ENCODE results near the gene WFDC9.
"Not testable (repeated sequence)": the region's sequence is repeated elsewhere in the genome, so short reads cannot be mapped to it uniquely, and the experiment has no call there.

WFDC9 gene

DNA sequence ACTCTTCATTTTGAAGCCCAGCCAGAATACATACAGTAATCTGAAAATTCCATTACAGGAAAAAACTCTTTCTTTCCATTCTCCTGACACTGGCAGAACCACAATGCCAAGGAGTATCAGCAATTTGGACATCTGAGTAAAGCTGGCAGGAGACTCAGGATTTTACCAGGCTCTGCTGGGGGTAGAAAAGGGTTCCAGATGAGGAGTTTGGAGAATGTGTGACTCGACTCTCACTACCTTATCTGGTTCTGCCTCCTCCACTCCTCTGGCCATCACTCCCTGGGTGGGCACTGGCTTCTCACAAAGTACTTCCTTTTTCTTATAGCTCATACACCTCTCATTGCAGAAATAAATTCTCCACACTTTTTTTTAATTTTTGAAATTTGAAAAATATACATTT lies 41.4 kb downstream of the WFDC9 start:
- DNase-seq, result no peak

DNA sequence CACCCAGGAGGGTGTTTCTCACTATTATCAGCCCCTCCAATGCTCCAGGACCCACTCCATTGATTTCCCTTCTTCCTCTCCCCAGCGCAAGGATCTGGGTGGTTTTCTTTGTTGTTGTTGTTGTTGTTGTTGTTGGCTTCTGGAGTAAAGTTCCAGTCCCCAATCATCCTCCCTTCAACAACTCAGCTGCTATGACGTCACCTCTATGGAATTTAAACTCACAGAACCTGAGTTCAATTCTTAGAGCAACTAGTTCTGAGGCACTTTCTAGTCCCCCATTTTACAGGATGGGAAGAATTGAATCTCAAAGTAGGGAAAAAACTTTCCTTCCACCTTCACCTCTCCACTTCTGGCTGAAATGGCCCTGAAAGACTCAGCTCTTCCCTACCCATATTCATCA lies 42.3 kb downstream of the WFDC9 start:
- no peak for DNase-seq

DNA sequence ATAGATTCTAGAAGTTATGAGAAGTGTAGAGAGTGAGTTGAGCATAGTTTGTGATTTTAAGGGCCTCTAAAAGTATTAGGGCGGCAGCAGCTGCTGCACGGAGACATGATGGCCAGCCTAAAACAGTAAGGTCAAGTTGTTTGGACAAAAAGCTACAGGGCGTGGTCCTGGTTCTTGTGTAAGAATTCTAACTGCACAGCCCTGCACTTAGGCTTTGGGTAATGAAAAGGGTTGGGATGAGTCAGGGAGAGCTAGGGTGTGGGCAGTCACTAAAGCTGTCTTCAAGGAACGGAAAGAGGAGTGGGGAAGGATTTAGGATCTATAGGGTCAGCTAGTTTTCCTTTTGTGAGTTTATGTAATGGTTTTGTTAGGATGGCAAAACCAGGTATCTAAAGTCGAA lies 45.1 kb downstream of the WFDC9 start:
- DNase-seq, result not testable (repeated sequence)

DNA sequence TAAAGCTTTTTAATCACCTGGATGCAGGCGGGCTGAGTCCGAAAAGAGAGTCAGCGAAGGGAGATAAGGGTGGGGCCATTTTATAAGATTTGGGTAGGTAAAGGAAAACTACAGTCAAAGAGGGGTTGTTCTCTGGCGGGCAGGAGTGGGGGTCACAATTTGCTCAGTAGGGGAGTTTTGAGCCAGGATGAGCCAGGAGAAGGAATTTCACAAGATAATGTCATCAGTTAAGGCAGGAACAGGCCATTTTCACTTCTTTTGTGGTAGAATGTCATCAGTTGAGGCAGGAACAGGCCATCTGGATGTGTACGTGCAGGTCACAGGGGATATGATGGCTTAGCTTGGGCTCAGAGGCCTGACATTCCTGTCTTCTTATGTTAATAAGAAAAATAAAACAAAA lies 46.8 kb downstream of the WFDC9 start:
- DNase-seq, result not testable (repeated sequence)

DNA sequence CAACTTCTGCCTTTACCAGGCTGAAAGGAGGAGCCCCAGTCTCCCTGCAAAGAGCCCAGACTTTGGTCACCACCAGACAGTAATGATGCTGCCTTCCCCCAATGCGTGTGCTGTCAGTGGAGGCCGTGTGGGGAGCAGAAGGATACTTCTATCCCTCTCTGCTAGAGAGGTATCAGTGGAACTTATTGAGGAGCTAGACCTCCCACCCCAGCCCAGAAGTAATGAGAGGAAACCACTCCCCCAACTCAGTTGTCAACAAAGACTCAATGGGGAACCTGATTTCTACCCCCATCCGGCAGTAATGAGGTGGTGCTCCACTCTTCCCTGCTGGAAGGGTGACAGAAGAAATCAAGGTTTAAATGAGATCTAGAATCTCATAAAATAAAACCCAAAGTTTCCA lies 47.6 kb downstream of the WFDC9 start:
- DNase-seq, result no peak

DNA sequence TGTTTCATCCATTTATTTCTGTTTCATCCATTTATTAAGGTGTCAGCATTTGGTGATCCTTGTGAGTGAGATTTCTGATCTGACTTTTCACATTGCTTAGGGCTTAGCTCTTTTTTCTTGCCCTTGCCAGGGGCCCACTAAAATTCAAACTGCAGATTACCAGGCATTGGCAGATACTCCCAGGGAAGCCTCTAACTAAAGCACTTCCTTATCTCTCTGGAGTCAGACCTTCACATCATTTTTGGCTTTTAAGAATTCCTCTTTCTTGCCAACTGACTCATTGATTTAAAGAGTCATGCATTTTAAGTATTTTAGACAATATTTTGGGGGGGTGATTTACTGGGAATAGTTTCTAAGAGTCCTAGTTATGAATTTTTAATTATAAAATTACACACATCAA lies 49.4 kb downstream of the WFDC9 start:
- DNase-seq, result no peak

DNA sequence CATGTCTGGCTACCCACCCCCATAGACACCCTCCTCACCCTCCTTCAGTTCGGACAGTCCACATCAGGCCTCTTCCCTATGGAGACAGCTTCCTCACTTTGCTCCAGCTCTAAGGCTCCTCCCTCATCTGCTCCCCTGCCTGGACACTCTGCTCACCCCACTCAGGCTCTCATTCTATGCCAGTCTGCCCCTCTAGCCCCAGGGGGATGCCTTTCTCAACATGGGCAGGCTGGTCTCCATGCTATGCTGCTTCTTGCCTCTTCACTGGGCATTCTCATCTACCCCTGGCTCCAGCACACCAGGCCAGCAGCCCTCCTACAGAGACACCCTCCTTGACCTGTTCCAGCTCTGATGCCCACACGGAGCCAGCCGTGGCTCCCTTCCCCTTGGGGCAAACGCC lies 51.9 kb downstream of the WFDC9 start, which contains the start of gene WFDC8:
WFDC8 (minus strand) TSS at position 101 of the 400 bp plus-strand sequence; CDS start at position 64, 37 bp downstream.
- DNase-seq, result no peak

DNA sequence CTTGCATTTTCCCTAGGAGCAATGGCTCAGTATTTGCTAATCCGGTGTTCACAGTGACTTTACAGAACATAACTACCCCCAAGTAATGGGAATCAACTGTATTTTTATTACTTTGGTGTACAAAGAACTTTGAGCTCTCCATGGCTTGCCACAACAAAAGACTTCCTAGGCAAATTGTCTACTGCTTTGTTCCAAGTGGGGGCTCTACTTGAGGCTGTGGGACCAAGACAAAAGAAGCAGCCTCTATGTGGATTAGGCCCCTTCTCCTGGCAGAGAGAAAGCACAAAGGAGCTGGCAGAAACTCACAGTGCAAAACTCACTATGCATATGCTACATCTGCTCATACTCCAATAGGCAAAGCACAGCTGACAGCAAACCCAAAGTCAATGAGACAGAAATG lies 52.9 kb downstream of the WFDC9 start:
- DNase-seq, result no peak

DNA sequence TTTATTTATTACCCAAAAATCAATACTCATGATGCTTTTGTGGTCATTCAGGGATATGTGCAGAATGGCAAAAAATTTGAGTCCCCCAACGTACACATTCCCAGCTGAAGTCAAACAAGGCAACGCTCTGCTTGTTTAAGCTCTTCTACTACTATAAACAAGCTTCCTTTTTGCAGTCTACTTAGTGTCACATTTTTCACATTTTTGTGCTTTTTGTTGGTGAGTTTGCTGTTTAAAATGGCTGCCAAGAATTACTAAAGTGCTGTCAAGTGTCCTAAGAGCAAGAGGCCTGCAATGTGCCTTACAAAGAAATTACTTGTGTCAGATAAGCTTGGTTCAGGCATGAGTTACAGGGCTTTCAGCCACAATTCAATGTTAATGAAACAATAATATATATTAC lies 54.1 kb downstream of the WFDC9 start:
- DNase-seq, result no peak

DNA sequence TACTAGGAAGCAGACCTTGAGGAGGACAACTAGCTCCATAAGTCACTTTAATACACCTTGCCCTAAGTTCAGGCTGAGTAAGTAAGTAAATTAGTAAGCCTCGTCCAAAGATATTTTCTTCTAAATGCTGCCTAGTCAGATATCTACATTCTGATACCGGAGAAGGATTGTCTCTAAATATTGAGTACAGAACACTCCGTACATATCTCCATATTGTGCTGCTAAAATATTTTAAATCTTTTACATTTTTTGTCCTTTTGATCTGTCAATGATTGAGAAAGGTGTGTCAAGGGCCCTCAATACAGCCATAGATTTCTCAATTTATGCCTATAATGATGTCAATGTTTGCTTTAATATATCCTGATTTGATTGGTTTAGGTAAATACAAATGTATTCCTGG lies 55.2 kb downstream of the WFDC9 start:
- DNase-seq, result no peak

DNA sequence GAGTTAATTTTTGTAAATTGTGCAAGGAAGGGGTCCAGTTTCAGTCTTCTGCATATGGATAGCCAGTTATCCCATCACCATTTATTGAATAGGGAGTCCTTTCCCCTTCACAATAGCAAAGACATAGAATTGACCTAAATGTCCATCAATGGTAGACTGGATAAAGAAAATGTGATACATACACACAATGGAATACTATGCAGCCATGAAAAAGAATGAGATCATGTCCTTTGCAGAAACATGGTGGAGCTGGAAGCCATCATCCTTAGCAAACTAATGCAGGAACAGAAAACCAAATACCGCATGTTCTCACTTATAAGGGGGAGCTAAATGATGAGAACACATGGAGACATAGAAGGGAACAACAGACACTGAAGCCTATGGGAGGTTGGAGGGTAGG lies 61.4 kb downstream of the WFDC9 start:
- DNase-seq, result not testable (repeated sequence)

DNA sequence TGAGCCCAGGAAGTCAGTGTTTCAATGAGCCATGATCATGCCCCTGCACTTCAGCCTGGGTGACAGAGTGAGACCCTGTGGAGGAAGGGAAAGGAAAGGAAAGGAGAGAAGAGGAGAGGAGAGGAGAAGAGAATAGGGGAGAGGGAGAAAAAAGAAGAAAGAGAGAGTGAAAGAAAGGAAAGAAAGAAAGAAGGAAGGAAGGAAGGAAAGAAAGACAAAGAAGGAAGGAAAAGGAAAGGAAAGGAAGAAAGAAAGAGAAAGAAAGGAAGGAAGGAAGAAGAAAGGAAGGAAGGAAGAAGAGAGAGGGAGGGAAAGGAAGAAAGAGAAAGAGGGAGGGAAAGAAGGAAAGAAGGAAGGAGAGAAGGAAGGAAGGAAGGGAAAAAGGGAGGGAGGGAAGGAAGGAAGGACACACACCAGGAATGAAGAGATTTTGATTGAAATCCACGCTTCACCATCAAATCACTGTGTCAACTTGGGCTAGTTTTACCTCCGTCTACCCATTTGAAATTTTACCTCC lies 66.3 kb downstream of the WFDC9 start:
- DNase-seq, result no peak
